T-helper 2 cell (primary cell): ENCODE measurements around the gene FLG2.
A peak's percentile ranks its signal among the peaks of the same experiment; 100 is the strongest.
"Not testable (repeated sequence)": the region's sequence is repeated elsewhere in the genome, so short reads cannot be mapped to it uniquely, and the experiment has no call there.

Source experiments
- DNase-seq, 5 experiments: peaks; one replicate each; pipeline versions ENCODE4 v3.0.0 to v3.0.0-alpha.2; 2012 to 2022

Gene FLG2

GRCh38 chr1:152309955-152310354 lies 49.9 kb downstream of the FLG2 start:
- DNase-seq, result no peak

- DNase-seq, result not testable (repeated sequence)
These were observed 50.4 kb downstream of the FLG2 start for GRCh38 chr1:152309320-152309901.

GRCh38 chr1:152308758-152309157 lies 51.0 kb downstream of the FLG2 start:
- DNase-seq, result not testable (repeated sequence)

- DNase-seq, result peak in 1 of 5 experiments; percentile 6
These were observed 51.8 kb downstream of the FLG2 start for GRCh38 chr1:152307970-152308369.

GRCh38 chr1:152306123-152306522 lies 53.7 kb downstream of the FLG2 start:
- DNase-seq, result not testable (repeated sequence)

GRCh38 chr1:152304773-152305172 lies 55.0 kb downstream of the FLG2 start:
- DNase-seq, result not testable (repeated sequence)

GRCh38 chr1:152303139-152303872 lies 56.5 kb downstream of the FLG2 start:
- peak in 1 of 5 experiments; percentile 2 for DNase-seq
